GM12878 (cell line): ENCODE measurements around the gene KIAA0319L. TPM values are rescaled to one million over a fixed set of nuclear protein-coding genes. Genes with fewer than 3 reads are reported as not detected.

ENCODE experiments used
- CBX5 ChIP-seq: sonication (generic); IDR thresholded peaks from 2 replicates; pipeline ENCODE4 v1.6.1; 2016; ENCODE audit warnings: low read depth, moderate library complexity, mild to moderate bottlenecking, inconsistent platforms
- CHD1 ChIP-seq: IDR thresholded peaks from 2 replicates; pipeline ENCODE4 v1.6.1; 2012; ENCODE audit warnings: low read depth, low read length, improper control_type of control experiment
- CREM ChIP-seq: IDR thresholded peaks from 2 replicates; pipeline ENCODE4 v1.6.1; 2014; ENCODE audit warnings: antibody characterized with exemption, low read depth
- CUX1 ChIP-seq: IDR thresholded peaks from 2 replicates; pipeline ENCODE4 v1.6.1; 2012; ENCODE audit warnings: improper control_type of control experiment, low read depth, low read length; ENCODE audit not compliant: insufficient replicate concordance
- HDAC6 ChIP-seq: fragments of 200-600 bp; sonication (generic); IDR thresholded peaks from one replicate; pipeline ENCODE4 v1.8.0; 2017; ENCODE audit warnings: antibody characterized with exemption; ENCODE audit not compliant: unreplicated experiment
- IKZF2 ChIP-seq, 2 experiments: fragments of 450-650 bp; IDR thresholded peaks; 2 replicates each; pipeline ENCODE4 v1.6.1; 2017; ENCODE audit warnings: mild to moderate bottlenecking in 2 of 2, moderate library complexity in 2 of 2
- IRF4 ChIP-seq: IDR thresholded peaks from 2 replicates; pipeline ENCODE4 v1.6.1; 2011; ENCODE audit warnings: low read depth, low read length
- MLLT1 ChIP-seq: fragments of 450-650 bp; IDR thresholded peaks from 2 replicates; pipeline ENCODE4 v1.6.1; 2016; ENCODE audit warnings: mild to moderate bottlenecking
- NFXL1 ChIP-seq: fragments of 450-650 bp; IDR thresholded peaks from 2 replicates; pipeline ENCODE4 v1.6.1; 2017; ENCODE audit warnings: antibody characterized with exemption, mild to moderate bottlenecking, borderline replicate concordance
- NFYB ChIP-seq: IDR thresholded peaks from 2 replicates; pipeline ENCODE4 v1.6.1; 2011; ENCODE audit warnings: low read depth, mild to moderate bottlenecking, low read length, improper control_type of control experiment, moderate library complexity; ENCODE audit not compliant: insufficient read depth
- POU2F2 ChIP-seq: IDR thresholded peaks from 3 replicates; pipeline ENCODE4 v1.6.1; 2011; ENCODE audit warnings: low read depth, mild to moderate bottlenecking, low read length, borderline replicate concordance
- RBBP5 ChIP-seq: fragments of 200-600 bp; sonication (generic); conservative IDR thresholded peaks from 2 replicates; pipeline ENCODE4 v1.6.1; 2016
- SMAD5 ChIP-seq: IDR thresholded peaks from 2 replicates; pipeline ENCODE4 v1.6.1; 2016; ENCODE audit warnings: antibody characterized with exemption, low read depth
- SRF ChIP-seq, 2 experiments: IDR thresholded peaks; 2 replicates each; pipeline ENCODE4 v1.6.1; 2011; ENCODE audit warnings: low read depth in 2 of 2, low read length in 2 of 2, mild to moderate bottlenecking in 1 of 2, moderate library complexity in 1 of 2
- SUZ12 ChIP-seq: fragments of 200-600 bp; sonication (generic); IDR thresholded peaks from one replicate; pipeline ENCODE4 v1.6.1; 2018; ENCODE audit warnings: antibody characterized with exemption, mild to moderate bottlenecking; ENCODE audit not compliant: unreplicated experiment
- TARDBP ChIP-seq: IDR thresholded peaks from 2 replicates; pipeline ENCODE4 v1.6.1; 2016; ENCODE audit warnings: borderline replicate concordance
- WRNIP1 ChIP-seq: IDR thresholded peaks from 2 replicates; pipeline ENCODE4 v1.6.1; 2011; ENCODE audit warnings: low read depth, low read length, improper control_type of control experiment, borderline replicate concordance
- ZNF217 ChIP-seq: fragments of 450-650 bp; IDR thresholded peaks from 2 replicates; pipeline ENCODE4 v1.6.1; 2017; ENCODE audit warnings: antibody characterized with exemption, mild to moderate bottlenecking
- ZNF24 ChIP-seq: fragments of 450-650 bp; IDR thresholded peaks from 2 replicates; pipeline ENCODE4 v1.6.1; 2017; ENCODE audit warnings: antibody characterized with exemption, mild to moderate bottlenecking
- polyA plus RNA-seq, 11 experiments: library from polyadenylated mRNA; depleted of rRNA in 4 of 11; unstranded in 6 of 11; stranded (reverse) in 5 of 11; fragments of >200 nt; fragmentation: Nextera tagmentation in 4 of 11; fragmentation: Illumina TruSeq in 1 of 11; extraction: Ambion mirVana in 4 of 11; extraction: Trizol in 1 of 11; gene quantifications; 1 replicate in 1 of 11; 2 replicates in 10 of 11; pipeline versions ENCODE4 v1.2.1 to v1.2.3, GENCODE V29; 2011 to 2016; ENCODE audit warnings: inconsistent platforms in 2 of 11, missing spikeins in 2 of 11, low read depth in 1 of 11
- total RNA-seq, 4 experiments: library from RNA; depleted of rRNA in 3 of 4; stranded (reverse); fragments of >200 nt in 3 of 4; fragmentation: Illumina TruSeq in 1 of 4; extraction: Trizol in 1 of 4; gene quantifications; 2 replicates each; pipeline versions ENCODE4 v1.2.1 to v1.2.3, GENCODE V29; 2013 to 2021
- TF ChIP-seq, protein P1 (sequence below): fragments of 450-650 bp; IDR thresholded peaks from 2 replicates; pipeline ENCODE4 v1.6.1; 2017; ENCODE audit warnings: mild to moderate bottlenecking, moderate library complexity

Gene KIAA0319L
- total and polyA plus RNA-seq, 10 of the 15 experiments (the other 5 are each of a cell fraction or from before 2014, with no cell fraction given): 2.6 to 57.8 (median 25.4) TPM

DNA sequence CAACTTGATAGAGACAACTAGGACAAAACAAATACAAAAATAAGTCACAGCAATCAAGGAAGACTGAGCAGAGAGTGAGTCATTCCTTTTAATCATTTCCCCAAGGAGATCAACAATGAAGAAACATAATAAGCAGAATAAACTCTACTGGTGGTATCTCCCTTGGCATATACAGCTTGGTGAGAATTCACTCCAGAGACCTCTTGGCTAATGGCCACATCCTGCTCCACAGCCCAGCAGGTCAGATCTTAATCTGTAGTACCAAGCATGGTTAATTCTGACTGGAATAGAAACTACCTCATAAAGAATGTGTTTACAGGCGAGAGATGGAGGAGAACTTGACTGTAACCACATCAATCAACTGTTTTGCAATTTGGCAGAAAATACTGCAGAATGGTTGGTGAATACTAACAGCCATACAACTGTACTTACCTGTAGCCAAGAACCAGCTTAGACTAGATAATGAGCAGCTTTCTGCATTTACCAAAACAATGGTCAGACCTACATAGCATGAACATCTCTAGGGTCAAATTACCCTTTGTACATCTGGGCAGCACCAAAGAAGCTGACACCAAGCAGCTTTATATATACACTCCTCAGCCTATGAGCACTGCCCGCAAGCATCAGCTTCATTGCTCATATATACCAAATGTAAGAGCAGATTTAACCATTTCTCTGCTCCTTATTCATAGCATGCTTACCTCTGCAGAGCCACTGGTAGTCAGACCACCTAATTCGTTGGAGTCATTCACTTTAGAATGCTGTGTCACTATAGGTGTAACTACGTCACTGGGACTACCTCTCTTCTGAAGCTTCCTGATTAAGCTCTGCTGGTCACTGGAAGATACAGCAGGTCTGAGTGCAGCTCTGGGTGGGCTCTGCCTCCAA lies 51.0 kb downstream of the KIAA0319L start (continued):
- peak; percentile 71 for TF ChIP-seq MLLT1
- TF ChIP-seq IRF4: peak; percentile 71; the same call in 1 of the 2 replicates
- no peak for TF ChIP-seq TARDBP
- TF ChIP-seq SMAD5: no peak
- TF ChIP-seq SRF (IDR thresholded peaks at IDR 0.05; ENCODE audit: low read depth in 2 of 2, low read length in 2 of 2): no peak
- no peak for TF ChIP-seq NFXL1
- TF ChIP-seq ZNF24: peak; percentile 50; the same call in 1 of the 2 replicates
- TF ChIP-seq CBX5: no peak
- no peak for TF ChIP-seq CUX1
- TF ChIP-seq, protein P1, sequence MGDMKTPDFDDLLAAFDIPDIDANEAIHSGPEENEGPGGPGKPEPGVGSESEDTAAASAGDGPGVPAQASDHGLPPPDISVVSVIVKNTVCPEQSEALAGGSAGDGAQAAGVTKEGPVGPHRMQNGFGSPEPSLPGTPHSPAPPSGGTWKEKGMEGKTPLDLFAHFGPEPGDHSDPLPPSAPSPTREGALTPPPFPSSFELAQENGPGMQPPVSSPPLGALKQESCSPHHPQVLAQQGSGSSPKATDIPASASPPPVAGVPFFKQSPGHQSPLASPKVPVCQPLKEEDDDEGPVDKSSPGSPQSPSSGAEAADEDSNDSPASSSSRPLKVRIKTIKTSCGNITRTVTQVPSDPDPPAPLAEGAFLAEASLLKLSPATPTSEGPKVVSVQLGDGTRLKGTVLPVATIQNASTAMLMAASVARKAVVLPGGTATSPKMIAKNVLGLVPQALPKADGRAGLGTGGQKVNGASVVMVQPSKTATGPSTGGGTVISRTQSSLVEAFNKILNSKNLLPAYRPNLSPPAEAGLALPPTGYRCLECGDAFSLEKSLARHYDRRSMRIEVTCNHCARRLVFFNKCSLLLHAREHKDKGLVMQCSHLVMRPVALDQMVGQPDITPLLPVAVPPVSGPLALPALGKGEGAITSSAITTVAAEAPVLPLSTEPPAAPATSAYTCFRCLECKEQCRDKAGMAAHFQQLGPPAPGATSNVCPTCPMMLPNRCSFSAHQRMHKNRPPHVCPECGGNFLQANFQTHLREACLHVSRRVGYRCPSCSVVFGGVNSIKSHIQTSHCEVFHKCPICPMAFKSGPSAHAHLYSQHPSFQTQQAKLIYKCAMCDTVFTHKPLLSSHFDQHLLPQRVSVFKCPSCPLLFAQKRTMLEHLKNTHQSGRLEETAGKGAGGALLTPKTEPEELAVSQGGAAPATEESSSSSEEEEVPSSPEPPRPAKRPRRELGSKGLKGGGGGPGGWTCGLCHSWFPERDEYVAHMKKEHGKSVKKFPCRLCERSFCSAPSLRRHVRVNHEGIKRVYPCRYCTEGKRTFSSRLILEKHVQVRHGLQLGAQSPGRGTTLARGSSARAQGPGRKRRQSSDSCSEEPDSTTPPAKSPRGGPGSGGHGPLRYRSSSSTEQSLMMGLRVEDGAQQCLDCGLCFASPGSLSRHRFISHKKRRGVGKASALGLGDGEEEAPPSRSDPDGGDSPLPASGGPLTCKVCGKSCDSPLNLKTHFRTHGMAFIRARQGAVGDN: no peak; the same call in none of the 2 replicates
- TF ChIP-seq NFYB: 0 out of 2 replicates have a peak, but pooled peaks have one; percentile 23
- TF ChIP-seq ZNF217: peak; percentile 30; the same call in 1 of the 2 replicates
- no peak for TF ChIP-seq SUZ12
- peak; percentile 55; the same call in 2 of the 3 replicates for TF ChIP-seq POU2F2
- TF ChIP-seq CHD1: no peak
- peak; percentile 90 to 91 for TF ChIP-seq IKZF2 (IDR thresholded peaks at IDR 0.05)
- no peak for TF ChIP-seq WRNIP1
- TF ChIP-seq HDAC6: no peak
- no peak for TF ChIP-seq RBBP5
- peak; percentile 5; the same call in 1 of the 2 replicates for TF ChIP-seq CREM
